Nephron (organoid): ENCODE data around the gene GDAP1L1.

Experiments used
- H3K27ac Mint-ChIP-seq, 3 experiments: 2 replicates each; pipeline ENCODE4 v1.8.0; 2020; ENCODE audit warnings: mixed read lengths in 3 of 3, mild to moderate bottlenecking in 2 of 3, moderate library complexity in 1 of 3
- H3K27me3 Mint-ChIP-seq: 2 replicates; pipeline ENCODE4 v1.8.0; 2021; ENCODE audit warnings: low read depth, mild to moderate bottlenecking, moderate library complexity, mixed read lengths
- H3K36me3 Mint-ChIP-seq: 2 replicates; pipeline ENCODE4 v1.8.0; 2020; ENCODE audit warnings: low read depth, mixed read lengths
- H3K4me1 Mint-ChIP-seq: 2 replicates; pipeline ENCODE4 v1.8.0; 2020; ENCODE audit warnings: mixed read lengths
- H3K4me3 Mint-ChIP-seq, 3 experiments: 2 replicates each; pipeline ENCODE4 v1.8.0; 2020; ENCODE audit warnings: mild to moderate bottlenecking in 3 of 3, mixed read lengths in 3 of 3, moderate library complexity in 2 of 3
- H3K9me3 Mint-ChIP-seq: 2 replicates; pipeline ENCODE4 v1.8.0; 2020; ENCODE audit warnings: mixed read lengths
- TF ChIP-seq, protein P1 (sequence below), 3 experiments: fragments of 200-600 bp; sonication (generic); IDR thresholded peaks; one replicate each; pipeline ENCODE4 v1.5.0; 2021; ENCODE audit warnings: antibody characterized with exemption in 3 of 3; ENCODE audit not compliant: unreplicated experiment in 3 of 3

GDAP1L1 gene

GRCh38 chr20:44247131-44247571, at the start of gene GDAP1L1:
Gene GDAP1L1, plus strand, starts transcription at chr20:44247308. Its CDS starts 27 bp downstream, at chr20:44247335.
- no peaks in the 10 kb centered on the region for H3K4me1 Mint-ChIP-seq
- H3K9me3 Mint-ChIP-seq = no peaks in the 10 kb centered on the region
- no peaks in the 10 kb centered on the region for H3K36me3 Mint-ChIP-seq
- no peak within 1 kb of the TSS for H3K27ac Mint-ChIP-seq
- H3K27me3 Mint-ChIP-seq = peaks cover 44% of the 10 kb centered on the region
- H3K4me3 Mint-ChIP-seq = peak within 1 kb of the TSS; percentile 65 to 69 (median 68)
- TF ChIP-seq, protein P1, sequence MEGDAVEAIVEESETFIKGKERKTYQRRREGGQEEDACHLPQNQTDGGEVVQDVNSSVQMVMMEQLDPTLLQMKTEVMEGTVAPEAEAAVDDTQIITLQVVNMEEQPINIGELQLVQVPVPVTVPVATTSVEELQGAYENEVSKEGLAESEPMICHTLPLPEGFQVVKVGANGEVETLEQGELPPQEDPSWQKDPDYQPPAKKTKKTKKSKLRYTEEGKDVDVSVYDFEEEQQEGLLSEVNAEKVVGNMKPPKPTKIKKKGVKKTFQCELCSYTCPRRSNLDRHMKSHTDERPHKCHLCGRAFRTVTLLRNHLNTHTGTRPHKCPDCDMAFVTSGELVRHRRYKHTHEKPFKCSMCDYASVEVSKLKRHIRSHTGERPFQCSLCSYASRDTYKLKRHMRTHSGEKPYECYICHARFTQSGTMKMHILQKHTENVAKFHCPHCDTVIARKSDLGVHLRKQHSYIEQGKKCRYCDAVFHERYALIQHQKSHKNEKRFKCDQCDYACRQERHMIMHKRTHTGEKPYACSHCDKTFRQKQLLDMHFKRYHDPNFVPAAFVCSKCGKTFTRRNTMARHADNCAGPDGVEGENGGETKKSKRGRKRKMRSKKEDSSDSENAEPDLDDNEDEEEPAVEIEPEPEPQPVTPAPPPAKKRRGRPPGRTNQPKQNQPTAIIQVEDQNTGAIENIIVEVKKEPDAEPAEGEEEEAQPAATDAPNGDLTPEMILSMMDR (IDR thresholded peaks at IDR 0.05; ENCODE audit: unreplicated experiment in 3 of 3) = no peak

DNA sequence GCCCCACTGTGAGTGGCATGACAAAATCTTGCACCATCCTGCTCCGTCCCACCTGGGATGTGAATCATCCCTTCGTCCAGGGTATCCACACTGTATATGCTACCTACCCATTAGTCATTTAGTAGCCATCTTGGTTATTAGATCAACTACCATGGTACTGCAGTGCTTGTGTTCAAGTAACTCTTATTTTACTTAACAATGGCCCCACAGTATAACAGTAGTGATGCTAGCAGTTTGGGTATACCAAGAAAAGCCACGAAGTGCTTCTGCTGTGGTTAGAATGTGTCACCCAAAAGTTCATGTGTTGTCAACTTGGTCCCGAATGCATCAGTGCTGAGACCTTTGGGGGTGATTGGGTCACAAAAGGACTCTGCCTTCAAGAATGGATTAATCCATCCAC, 48.2 kb upstream of the GDAP1L1 start:
- Mint-ChIP-seq H3K27ac (no peak overlapping the region), H3K4me1 (peaks cover 6% of the 10 kb centered on the region), H3K27me3 (no peaks in the 10 kb centered on the region), H3K9me3 (no peaks in the 10 kb centered on the region), H3K4me3 (no peak overlapping the region), H3K36me3 (peaks cover 63% of the 10 kb centered on the region)
- TF ChIP-seq, protein P1 (IDR thresholded peaks at IDR 0.05; ENCODE audit: unreplicated experiment in 3 of 3) = no peak

DNA sequence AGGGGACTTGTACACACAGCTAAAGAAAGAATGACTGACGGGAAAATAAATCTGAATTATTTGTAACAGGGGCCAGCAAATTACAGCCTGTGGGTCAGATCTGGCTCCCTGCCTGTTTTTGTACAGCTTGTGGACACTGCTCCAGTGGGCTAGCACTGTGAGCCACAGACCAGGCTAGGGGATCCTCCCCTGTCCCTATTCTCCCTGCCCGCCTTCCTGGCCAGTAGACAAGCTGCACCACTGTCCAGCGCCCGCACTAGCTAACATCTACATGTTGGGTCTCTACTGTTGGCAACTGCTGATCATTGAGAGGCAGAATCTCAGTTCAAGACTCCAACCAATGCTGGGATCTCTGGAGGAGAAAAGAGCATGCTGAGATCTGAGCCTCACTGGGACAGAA, 47.2 kb upstream of the GDAP1L1 start:
- H3K27ac Mint-ChIP-seq = no peak overlapping the region
- H3K9me3 Mint-ChIP-seq = no peaks in the 10 kb centered on the region
- TF ChIP-seq, protein P1 (IDR thresholded peaks at IDR 0.05; ENCODE audit: unreplicated experiment in 3 of 3) = no peak
- H3K4me3 Mint-ChIP-seq = no peak overlapping the region
- peaks cover 67% of the 10 kb centered on the region for H3K36me3 Mint-ChIP-seq
- H3K4me1 Mint-ChIP-seq = peaks cover 12% of the 10 kb centered on the region
- no peaks in the 10 kb centered on the region for H3K27me3 Mint-ChIP-seq

- Mint-ChIP-seq H3K27ac (no peak overlapping the region), H3K27me3 (no peaks in the 10 kb centered on the region), H3K4me3 (no peak overlapping the region), H3K9me3 (no peaks in the 10 kb centered on the region), H3K4me1 (peaks cover 12% of the 10 kb centered on the region), H3K36me3 (peaks cover 67% of the 10 kb centered on the region)
- TF ChIP-seq, protein P1 (IDR thresholded peaks at IDR 0.05; ENCODE audit: unreplicated experiment in 3 of 3) = no peak
Observed at GRCh38 chr20:44200371-44200770, 46.7 kb upstream of the GDAP1L1 start.

GRCh38 chr20:44200983-44201382, 46.1 kb upstream of the GDAP1L1 start:
- Mint-ChIP-seq H3K4me3 (no peak overlapping the region), H3K4me1 (peaks cover 12% of the 10 kb centered on the region), H3K27ac (no peak overlapping the region), H3K9me3 (no peaks in the 10 kb centered on the region), H3K27me3 (no peaks in the 10 kb centered on the region), H3K36me3 (peaks cover 64% of the 10 kb centered on the region)
- TF ChIP-seq, protein P1 (IDR thresholded peaks at IDR 0.05; ENCODE audit: unreplicated experiment in 3 of 3) = no peak

DNA sequence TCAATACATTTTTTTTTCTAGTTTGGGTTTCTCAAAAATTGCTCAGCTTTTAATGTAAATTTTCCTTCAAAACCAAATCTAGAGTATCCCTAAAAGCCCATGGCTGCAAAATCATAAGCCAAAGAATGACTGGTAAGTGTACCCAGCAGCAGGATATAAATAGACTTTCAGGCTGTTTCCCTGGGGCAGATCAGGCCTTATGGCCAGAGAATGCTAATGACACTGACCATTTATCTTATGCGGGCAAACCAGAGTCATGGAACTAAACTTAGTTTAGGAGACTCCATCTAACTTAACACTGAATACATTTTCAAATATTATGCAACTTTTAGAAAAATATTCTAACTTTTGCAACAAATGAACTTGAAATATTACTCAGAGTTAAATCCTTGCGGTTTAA, 43.9 kb upstream of the GDAP1L1 start:
- Mint-ChIP-seq H3K4me1 (peaks cover 28% of the 10 kb centered on the region), H3K4me3 (no peak overlapping the region), H3K36me3 (peaks cover 49% of the 10 kb centered on the region), H3K9me3 (no peaks in the 10 kb centered on the region), H3K27me3 (no peaks in the 10 kb centered on the region), H3K27ac (peak overlapping the region in 1 of 3 experiments; percentile 63)
- TF ChIP-seq, protein P1 (IDR thresholded peaks at IDR 0.05; ENCODE audit: unreplicated experiment in 3 of 3) = no peak
